ENCODE measurements around the gene CALHM2. TPM values are rescaled to one million over a fixed set of nuclear protein-coding genes. Genes with fewer than 3 reads are reported as not detected.
A peak's percentile ranks its signal among the peaks of the same experiment; 100 is the strongest.

The CALHM2 gene
- total and polyA plus RNA-seq, 2 of the 13 experiments (the other 11 are each of a cell fraction or from before 2014, with no cell fraction given), result 0.15 TPM; not detected in 1

DNA sequence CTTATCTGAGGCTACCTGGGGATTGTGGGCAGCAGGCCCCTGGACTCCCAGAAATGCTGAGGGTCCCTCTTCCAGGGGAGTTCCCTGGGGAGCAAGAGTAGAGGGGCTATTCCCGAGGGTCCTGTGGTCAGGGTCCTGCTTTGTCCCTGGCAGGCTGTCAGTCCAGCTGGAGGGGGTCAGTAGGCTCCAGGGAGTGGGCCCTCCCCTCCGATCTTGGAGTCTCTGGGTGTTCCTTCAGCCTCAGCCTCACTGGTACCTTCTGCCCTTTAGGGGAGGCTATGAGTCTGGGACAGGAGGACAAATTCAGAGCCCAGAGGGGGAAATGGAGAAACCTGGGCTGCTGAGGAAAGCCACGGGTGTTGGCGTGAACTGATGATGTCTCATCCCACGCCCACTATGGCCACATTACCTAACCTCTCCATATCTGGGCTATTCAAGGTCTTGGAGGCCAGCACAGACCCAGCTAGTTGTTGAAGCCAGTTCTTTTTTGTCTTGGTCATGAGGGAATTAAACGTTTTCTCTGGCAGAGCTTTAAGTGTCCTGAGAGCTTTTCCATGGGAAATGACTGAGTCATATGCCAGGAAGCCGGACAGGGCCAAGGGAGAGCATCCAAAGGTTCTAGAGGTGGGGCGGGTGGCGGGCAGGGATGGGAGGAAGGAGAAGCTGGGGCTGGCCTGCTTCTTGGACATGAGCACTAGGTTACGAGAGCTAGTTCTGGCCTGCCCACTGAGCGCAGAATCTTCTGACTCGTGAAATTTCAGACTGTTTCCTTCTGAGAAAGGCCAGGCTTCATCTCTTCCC lies 6.2 kb downstream of the CALHM2 start:
- Histone ChIP-seq H2AFZ (ENCODE audit: low read length) (no peak overlapping the region), H4K20me1 (ENCODE audit: insufficient read depth, low read length) (no peaks in the 10 kb centered on the region), H3K4me2 (ENCODE audit: low read depth, low read length) (no peak overlapping the region), H3K9me3 (ENCODE audit: low read length) (no peaks in the 10 kb centered on the region), H3K27me3 (ENCODE audit: control insufficient read depth in 1 of 2, insufficient read depth in 2 of 2, low read length in 2 of 2) (peaks cover 0 to under 1% of the 10 kb centered on the region in 2 experiments; a peak in 1 of 5 replicates), H3K36me3 (replicated peaks in 1 of 2; ENCODE audit: control insufficient read depth in 1 of 2, insufficient read depth in 2 of 2, low read length in 2 of 2) (peaks cover 27 to 49% of the 10 kb centered on the region in 2 experiments; a peak in 4 of 5 replicates), H3K4me3 (replicated peaks in 1 of 3; ENCODE audit: insufficient read depth in 1 of 3, low read depth in 2 of 3, low read length in 3 of 3) (no peak overlapping the region), H3K9ac (ENCODE audit: insufficient read depth, low read depth, low read length) (no peak overlapping the region), H3K79me2 (ENCODE audit: insufficient read depth, low read length) (no peaks in the 10 kb centered on the region), H3K27ac (ENCODE audit: extremely low read length, insufficient read depth, low read length) (no peak overlapping the region), H3K4me1 (ENCODE audit: insufficient read depth, low read length) (no peaks in the 10 kb centered on the region)
- DNase-seq (ENCODE audit: low spot score), result no peak
- WGBS (ENCODE audit: low lambda C conversion rate), result 93% methylated on average over 9 of the region's 12 CpGs
- TF ChIP-seq, protein P1, sequence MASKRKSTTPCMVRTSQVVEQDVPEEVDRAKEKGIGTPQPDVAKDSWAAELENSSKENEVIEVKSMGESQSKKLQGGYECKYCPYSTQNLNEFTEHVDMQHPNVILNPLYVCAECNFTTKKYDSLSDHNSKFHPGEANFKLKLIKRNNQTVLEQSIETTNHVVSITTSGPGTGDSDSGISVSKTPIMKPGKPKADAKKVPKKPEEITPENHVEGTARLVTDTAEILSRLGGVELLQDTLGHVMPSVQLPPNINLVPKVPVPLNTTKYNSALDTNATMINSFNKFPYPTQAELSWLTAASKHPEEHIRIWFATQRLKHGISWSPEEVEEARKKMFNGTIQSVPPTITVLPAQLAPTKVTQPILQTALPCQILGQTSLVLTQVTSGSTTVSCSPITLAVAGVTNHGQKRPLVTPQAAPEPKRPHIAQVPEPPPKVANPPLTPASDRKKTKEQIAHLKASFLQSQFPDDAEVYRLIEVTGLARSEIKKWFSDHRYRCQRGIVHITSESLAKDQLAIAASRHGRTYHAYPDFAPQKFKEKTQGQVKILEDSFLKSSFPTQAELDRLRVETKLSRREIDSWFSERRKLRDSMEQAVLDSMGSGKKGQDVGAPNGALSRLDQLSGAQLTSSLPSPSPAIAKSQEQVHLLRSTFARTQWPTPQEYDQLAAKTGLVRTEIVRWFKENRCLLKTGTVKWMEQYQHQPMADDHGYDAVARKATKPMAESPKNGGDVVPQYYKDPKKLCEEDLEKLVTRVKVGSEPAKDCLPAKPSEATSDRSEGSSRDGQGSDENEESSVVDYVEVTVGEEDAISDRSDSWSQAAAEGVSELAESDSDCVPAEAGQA (IDR thresholded peaks at IDR 0.05; ENCODE audit: low read depth), result no peak
- TF ChIP-seq, protein P1 (CRISPR knock-in tag; IDR thresholded peaks at IDR 0.05; ENCODE audit: borderline replicate concordance), result no peak
- TF ChIP-seq HNRNPL (IDR thresholded peaks at IDR 0.05; ENCODE audit: low read depth, low read length) (no peak), THAP8 (CRISPR knock-in tag; IDR thresholded peaks at IDR 0.05; ENCODE audit: borderline replicate concordance) (no peak), IKZF4 (CRISPR knock-in tag; IDR thresholded peaks at IDR 0.05; ENCODE audit: borderline replicate concordance, low read depth, not compliant biosample characterization) (no peak), REL (CRISPR knock-in tag; conservative IDR thresholded peaks at IDR 0.05) (no peak), ZNF251 (CRISPR knock-in tag; IDR thresholded peaks at IDR 0.05) (no peak), SMAD1 (CRISPR knock-in tag; IDR thresholded peaks at IDR 0.05; ENCODE audit: borderline replicate concordance, low read depth) (no peak), ZKSCAN5 (CRISPR knock-in tag; IDR thresholded peaks at IDR 0.05) (no peak), ZNF160 (CRISPR knock-in tag; IDR thresholded peaks at IDR 0.05) (no peak), ZNF569 (CRISPR knock-in tag; IDR thresholded peaks at IDR 0.05; ENCODE audit: borderline replicate concordance) (no peak), ZNF547 (CRISPR knock-in tag; IDR thresholded peaks at IDR 0.05) (no peak)
- TF ChIP-seq, protein P2, sequence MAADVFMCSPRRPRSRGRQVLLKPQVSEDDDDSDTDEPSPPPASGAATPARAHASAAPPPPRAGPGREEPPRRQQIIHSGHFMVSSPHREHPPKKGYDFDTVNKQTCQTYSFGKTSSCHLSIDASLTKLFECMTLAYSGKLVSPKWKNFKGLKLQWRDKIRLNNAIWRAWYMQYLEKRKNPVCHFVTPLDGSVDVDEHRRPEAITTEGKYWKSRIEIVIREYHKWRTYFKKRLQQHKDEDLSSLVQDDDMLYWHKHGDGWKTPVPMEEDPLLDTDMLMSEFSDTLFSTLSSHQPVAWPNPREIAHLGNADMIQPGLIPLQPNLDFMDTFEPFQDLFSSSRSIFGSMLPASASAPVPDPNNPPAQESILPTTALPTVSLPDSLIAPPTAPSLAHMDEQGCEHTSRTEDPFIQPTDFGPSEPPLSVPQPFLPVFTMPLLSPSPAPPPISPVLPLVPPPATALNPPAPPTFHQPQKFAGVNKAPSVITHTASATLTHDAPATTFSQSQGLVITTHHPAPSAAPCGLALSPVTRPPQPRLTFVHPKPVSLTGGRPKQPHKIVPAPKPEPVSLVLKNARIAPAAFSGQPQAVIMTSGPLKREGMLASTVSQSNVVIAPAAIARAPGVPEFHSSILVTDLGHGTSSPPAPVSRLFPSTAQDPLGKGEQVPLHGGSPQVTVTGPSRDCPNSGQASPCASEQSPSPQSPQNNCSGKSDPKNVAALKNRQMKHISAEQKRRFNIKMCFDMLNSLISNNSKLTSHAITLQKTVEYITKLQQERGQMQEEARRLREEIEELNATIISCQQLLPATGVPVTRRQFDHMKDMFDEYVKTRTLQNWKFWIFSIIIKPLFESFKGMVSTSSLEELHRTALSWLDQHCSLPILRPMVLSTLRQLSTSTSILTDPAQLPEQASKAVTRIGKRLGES (CRISPR knock-in tag; IDR thresholded peaks at IDR 0.05; ENCODE audit: borderline replicate concordance), result no peak
- POLR2A ChIA-PET, result no interaction called here
- intact Hi-C loops (cut with micrococcal nuclease; ENCODE audit: unreplicated experiment) (no loop called here), in situ Hi-C loops (cut with HindIII; ENCODE audit: extremely low pct_ligation_motif_present, low pct_unique_long_range_greater_than_20kb) (no loop called here)
- ATAC-seq, result no peak
- TSS peak; percentile 39 for BruUV-seq (replicated peaks)
- no peak for FAIRE-seq
- CTCF ChIA-PET (ENCODE audit: low intra/inter-chr PET ratio, low total read pairs), result no interaction called here
